Liver (tissue), 9 donors: ENCODE data around the gene MYO15A. TPM values are rescaled to one million over a fixed set of nuclear protein-coding genes. Genes with fewer than 3 reads are reported as not detected.

Experiments
- DNase-seq: peaks from one replicate; pipeline ENCODE4 v3.0.0-alpha.2; 2017; ENCODE audit warnings: low spot score
- H3K27ac ChIP-seq, 2 donors: one replicate each; pipeline ENCODE4 v1.7.0; 2013; ENCODE audit warnings: inconsistent platforms in 2 of 2, low read length in 2 of 2, control low read depth in 1 of 2, low read depth in 1 of 2, mild to moderate bottlenecking in 1 of 2
- H3K27me3 ChIP-seq, 4 donors: one replicate each; pipeline versions ENCODE4 v1.6.1 to v1.7.0; 2013; ENCODE audit warnings: low read length in 3 of 4, inconsistent platforms in 1 of 4, mild to moderate bottlenecking in 1 of 4, moderate library complexity in 1 of 4; ENCODE audit not compliant: control insufficient read depth in 4 of 4, insufficient read depth in 4 of 4
- H3K36me3 ChIP-seq, 4 donors: one replicate each; pipeline versions ENCODE4 v1.6.1 to v1.7.0; 2013; ENCODE audit warnings: low read length in 3 of 4, mild to moderate bottlenecking in 3 of 4, low read depth in 1 of 4, moderate library complexity in 1 of 4; ENCODE audit not compliant: control insufficient read depth in 4 of 4, insufficient read depth in 3 of 4
- H3K4me1 ChIP-seq, 4 donors: one replicate each; pipeline versions ENCODE4 v1.6.1 to v1.7.0; 2013; ENCODE audit warnings: low read length in 3 of 4, mild to moderate bottlenecking in 3 of 4, moderate library complexity in 1 of 4; ENCODE audit not compliant: control insufficient read depth in 4 of 4, insufficient read depth in 4 of 4
- H3K4me3 ChIP-seq, 3 donors: one replicate each; pipeline versions ENCODE4 v1.6.1 to v1.7.0; 2013; ENCODE audit warnings: low read length in 3 of 3, control low read depth in 1 of 3, low read depth in 1 of 3, mild to moderate bottlenecking in 1 of 3
- H3K9ac ChIP-seq, 2 donors: one replicate each; pipeline ENCODE4 v1.7.0; 2013; ENCODE audit warnings: low read length in 2 of 2, mild to moderate bottlenecking in 2 of 2, moderate library complexity in 2 of 2, control low read depth in 1 of 2, low read depth in 1 of 2
- H3K9me3 ChIP-seq, 4 donors: one replicate each; pipeline versions ENCODE4 v1.6.1 to v1.7.0; 2013; ENCODE audit warnings: low read length in 3 of 4; ENCODE audit not compliant: control insufficient read depth in 4 of 4
- CTCF ChIP-seq: fragments of 150-350 bp; IDR thresholded peaks from 2 replicates; pipeline ENCODE4 v1.5.1; 2017; ENCODE audit warnings: improper control_type of control experiment, low read depth, low read length; ENCODE audit not compliant: missing input control
- EGR1 ChIP-seq, 2 donors: IDR thresholded peaks; 2 replicates each; pipeline ENCODE4 v1.6.1; 2016 to 2018; ENCODE audit warnings: antibody characterized with exemption in 2 of 2, low read depth in 2 of 2
- HNF4A ChIP-seq, 2 donors: conservative IDR thresholded peaks; 2 replicates each; pipeline ENCODE4 v1.6.1; 2016; ENCODE audit warnings: antibody characterized with exemption in 2 of 2, mild to moderate bottlenecking in 2 of 2
- HNF4G ChIP-seq: IDR thresholded peaks from 2 replicates; pipeline ENCODE4 v1.6.1; 2016; ENCODE audit warnings: antibody characterized with exemption
- JUND ChIP-seq, 2 donors: IDR thresholded peaks; 2 replicates each; pipeline ENCODE4 v1.6.1; 2016; ENCODE audit warnings: antibody characterized with exemption in 2 of 2
- MAX ChIP-seq: IDR thresholded peaks from 2 replicates; pipeline ENCODE4 v1.6.1; 2016; ENCODE audit warnings: antibody characterized with exemption
- NR2F2 ChIP-seq: IDR thresholded peaks from 2 replicates; pipeline ENCODE4 v1.6.1; 2016; ENCODE audit warnings: antibody characterized with exemption
- RAD21 ChIP-seq, 2 donors: IDR thresholded peaks; 2 replicates each; pipeline ENCODE4 v1.6.1; 2016; ENCODE audit warnings: antibody characterized with exemption in 2 of 2, mild to moderate bottlenecking in 2 of 2
- REST ChIP-seq: IDR thresholded peaks from 2 replicates; pipeline ENCODE4 v1.6.1; 2016; ENCODE audit warnings: antibody characterized with exemption, mild to moderate bottlenecking
- RXRA ChIP-seq, 2 donors: IDR thresholded peaks; 2 replicates each; pipeline ENCODE4 v1.6.1; 2017 to 2018; ENCODE audit warnings: antibody characterized with exemption in 2 of 2, mild to moderate bottlenecking in 1 of 2
- TAF1 ChIP-seq: conservative IDR thresholded peaks from 2 replicates; pipeline ENCODE4 v1.6.1; 2016; ENCODE audit warnings: antibody characterized with exemption, mild to moderate bottlenecking
- YY1 ChIP-seq: IDR thresholded peaks from 2 replicates; pipeline ENCODE4 v1.6.1; 2016; ENCODE audit warnings: antibody characterized with exemption, mild to moderate bottlenecking
- ZBTB33 ChIP-seq: IDR thresholded peaks from 2 replicates; pipeline ENCODE4 v1.6.1; 2016; ENCODE audit warnings: antibody characterized with exemption
- WGBS: extraction: QIAGEN DNeasy Blood & Tissue Kit; methylation state at CpG from one replicate; pipeline ENCODE4 v1.1.7; 2013; 5-methylcytosine and 5-hydroxymethylcytosine counted together
- polyA plus RNA-seq, 2 donors: library from polyadenylated mRNA; stranded (reverse) in 1 of 2; unstranded in 1 of 2; fragments of 200-250 nt in 1 of 2; fragments of >200 nt in 1 of 2; fragmentation: Nextera tagmentation in 1 of 2; extraction: Ambion mirVana in 1 of 2; gene quantifications; one replicate each; pipeline versions ENCODE4 v1.2.1 to v1.2.3, GENCODE V29; 2013 to 2015
- total RNA-seq, 2 donors: library from RNA; depleted of rRNA; stranded (reverse); fragments of >200 nt; gene quantifications; one replicate each; pipeline ENCODE4 v1.2.3, GENCODE V29; 2014
- donor health status: healthy.
- donor health status: healthy.
- donor health status: healthy.
- donor health status: healthy.
- donor health status: healthy.

Gene MYO15A
- total and polyA plus RNA-seq, 4 donors = 0.15 to 2.9 (median 0.97) TPM

GRCh38 chr17:18145811-18146210 is 37.3 kb downstream of the MYO15A start:
- Histone ChIP-seq H3K36me3 (no peaks in the 10 kb centered on the region), H3K9me3 (no peaks in the 10 kb centered on the region), H3K27ac (no peak overlapping the region), H3K27me3 (no peaks in the 10 kb centered on the region), H3K4me1 (peaks cover 0 to 4% (median 2%) of the 10 kb centered on the region in 4 donors), H3K4me3 (no peak overlapping the region), H3K9ac (no peak overlapping the region)
- DNase-seq = no peak
- TF ChIP-seq HNF4G (no peak), JUND (IDR thresholded peaks at IDR 0.05) (no peak), ZBTB33 (no peak), RAD21 (IDR thresholded peaks at IDR 0.05) (no peak), HNF4A (conservative IDR thresholded peaks at IDR 0.05) (no peak), EGR1 (IDR thresholded peaks at IDR 0.05; ENCODE audit: low read depth in 2 of 2) (no peak), NR2F2 (no peak), RXRA (IDR thresholded peaks at IDR 0.05) (no peak), YY1 (no peak), MAX (no peak)
- 95% methylated on average over 13 of the region's 13 CpGs for WGBS

GRCh38 chr17:18146259-18146658 is 37.7 kb downstream of the MYO15A start:
- no peak for TF ChIP-seq YY1
- no peak for TF ChIP-seq RXRA (IDR thresholded peaks at IDR 0.05)
- no peak for TF ChIP-seq ZBTB33
- TF ChIP-seq HNF4G = no peak
- TF ChIP-seq CTCF = no peak
- TF ChIP-seq TAF1 = no peak
- TF ChIP-seq REST = no peak
- no peak for TF ChIP-seq MAX
- H3K9me3 ChIP-seq = no peaks in the 10 kb centered on the region
- WGBS = 96% methylated on average over 2 of the region's 2 CpGs
- no peaks in the 10 kb centered on the region for H3K27me3 ChIP-seq
- no peak overlapping the region for H3K4me3 ChIP-seq
- H3K36me3 ChIP-seq = no peaks in the 10 kb centered on the region
- H3K9ac ChIP-seq = no peak overlapping the region
- DNase-seq = no peak
- H3K27ac ChIP-seq = no peak overlapping the region
- H3K4me1 ChIP-seq = no peaks in the 10 kb centered on the region
